ENCODE results near the gene KLF4. TPM values are rescaled to one million over a fixed set of nuclear protein-coding genes. Genes with fewer than 3 reads are reported as not detected.

The KLF4 gene
- total RNA-seq, 1 experiment from 2014 or later, result 5.9 TPM

GRCh38 chr9:107480386-107480789, 9.2 kb downstream of the KLF4 start:
- Mint-ChIP-seq H3K36me3 (peaks cover 2% of the 10 kb centered on the region; the same call in 1 of the 2 replicates), H3K9me3 (no peaks in the 10 kb centered on the region), H3K4me1 (peaks cover 2% of the 10 kb centered on the region; the same call in 1 of the 2 replicates), H3K27me3 (ENCODE audit: low read depth) (no peaks in the 10 kb centered on the region), H3K27ac (no peak overlapping the region), H3K4me3 (no peak overlapping the region)
- TF ChIP-seq ZNF232 (CRISPR knock-in tag; IDR thresholded peaks at IDR 0.05) (no peak), E2F1 (CRISPR knock-in tag; IDR thresholded peaks at IDR 0.05) (no peak), JUN (CRISPR knock-in tag; IDR thresholded peaks at IDR 0.05) (no peak), FOXK1 (CRISPR knock-in tag; IDR thresholded peaks at IDR 0.05) (no peak), ETV6 (CRISPR knock-in tag; IDR thresholded peaks at IDR 0.05) (no peak), CBFB (CRISPR knock-in tag; IDR thresholded peaks at IDR 0.05; ENCODE audit: low read depth) (no peak), TCF7 (CRISPR knock-in tag; IDR thresholded peaks at IDR 0.05; ENCODE audit: low read depth) (no peak)
- POLR2A ChIA-PET, result no interaction called here
- DNase-seq (ENCODE audit: low spot score), result no peak
- CTCF ChIA-PET, result interaction anchor here (1.5 kb wide), 1 partner anchor 58 kb away, joined by 3 read pairs; no protein-coding TSS in a partner anchor
- ATAC-seq, result no peak

- H3K27me3 Mint-ChIP-seq (ENCODE audit: low read depth), result no peaks in the 10 kb centered on the region
- H3K9me3 Mint-ChIP-seq, result no peaks in the 10 kb centered on the region
- ChIA-PET CTCF (interaction anchor here (0.9 to 2.1 kb wide), 2 partner anchors 9 to 54 kb away, joined by 3 to 6 read pairs; no protein-coding TSS in a partner anchor), POLR2A (no interaction called here)
- H3K4me1 Mint-ChIP-seq, result no peaks in the 10 kb centered on the region
- no peak overlapping the region for H3K4me3 Mint-ChIP-seq
- ATAC-seq, result no peak
- no peak for DNase-seq (ENCODE audit: low spot score)
- H3K36me3 Mint-ChIP-seq, result no peaks in the 10 kb centered on the region
- no peak overlapping the region for H3K27ac Mint-ChIP-seq
- TF ChIP-seq IRF2 (CRISPR knock-in tag; IDR thresholded peaks at IDR 0.05; ENCODE audit: borderline replicate concordance, low read depth) (no peak), FOXP4 (CRISPR knock-in tag; IDR thresholded peaks at IDR 0.05) (no peak), CREB1 (CRISPR knock-in tag; IDR thresholded peaks at IDR 0.05) (no peak), ZNF396 (CRISPR knock-in tag; IDR thresholded peaks at IDR 0.05; ENCODE audit: borderline replicate concordance) (no peak), FOXJ3 (CRISPR knock-in tag; IDR thresholded peaks at IDR 0.05; ENCODE audit: borderline replicate concordance) (no peak), ZNF138 (CRISPR knock-in tag; conservative IDR thresholded peaks at IDR 0.05) (no peak), ZNF423 (CRISPR knock-in tag; IDR thresholded peaks at IDR 0.05) (no peak), ZNF425 (CRISPR knock-in tag; conservative IDR thresholded peaks at IDR 0.05) (no peak), ZNF512 (CRISPR knock-in tag; IDR thresholded peaks at IDR 0.05; ENCODE audit: borderline replicate concordance) (no peak), E2F1 (CRISPR knock-in tag; IDR thresholded peaks at IDR 0.05) (no peak), EMX1 (CRISPR knock-in tag; IDR thresholded peaks at IDR 0.05) (no peak), JUN (CRISPR knock-in tag; IDR thresholded peaks at IDR 0.05) (no peak)
- TF ChIP-seq, protein P1, sequence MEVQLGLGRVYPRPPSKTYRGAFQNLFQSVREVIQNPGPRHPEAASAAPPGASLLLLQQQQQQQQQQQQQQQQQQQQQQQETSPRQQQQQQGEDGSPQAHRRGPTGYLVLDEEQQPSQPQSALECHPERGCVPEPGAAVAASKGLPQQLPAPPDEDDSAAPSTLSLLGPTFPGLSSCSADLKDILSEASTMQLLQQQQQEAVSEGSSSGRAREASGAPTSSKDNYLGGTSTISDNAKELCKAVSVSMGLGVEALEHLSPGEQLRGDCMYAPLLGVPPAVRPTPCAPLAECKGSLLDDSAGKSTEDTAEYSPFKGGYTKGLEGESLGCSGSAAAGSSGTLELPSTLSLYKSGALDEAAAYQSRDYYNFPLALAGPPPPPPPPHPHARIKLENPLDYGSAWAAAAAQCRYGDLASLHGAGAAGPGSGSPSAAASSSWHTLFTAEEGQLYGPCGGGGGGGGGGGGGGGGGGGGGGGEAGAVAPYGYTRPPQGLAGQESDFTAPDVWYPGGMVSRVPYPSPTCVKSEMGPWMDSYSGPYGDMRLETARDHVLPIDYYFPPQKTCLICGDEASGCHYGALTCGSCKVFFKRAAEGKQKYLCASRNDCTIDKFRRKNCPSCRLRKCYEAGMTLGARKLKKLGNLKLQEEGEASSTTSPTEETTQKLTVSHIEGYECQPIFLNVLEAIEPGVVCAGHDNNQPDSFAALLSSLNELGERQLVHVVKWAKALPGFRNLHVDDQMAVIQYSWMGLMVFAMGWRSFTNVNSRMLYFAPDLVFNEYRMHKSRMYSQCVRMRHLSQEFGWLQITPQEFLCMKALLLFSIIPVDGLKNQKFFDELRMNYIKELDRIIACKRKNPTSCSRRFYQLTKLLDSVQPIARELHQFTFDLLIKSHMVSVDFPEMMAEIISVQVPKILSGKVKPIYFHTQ (CRISPR knock-in tag; IDR thresholded peaks at IDR 0.05), result no peak
- TF ChIP-seq, protein P2, sequence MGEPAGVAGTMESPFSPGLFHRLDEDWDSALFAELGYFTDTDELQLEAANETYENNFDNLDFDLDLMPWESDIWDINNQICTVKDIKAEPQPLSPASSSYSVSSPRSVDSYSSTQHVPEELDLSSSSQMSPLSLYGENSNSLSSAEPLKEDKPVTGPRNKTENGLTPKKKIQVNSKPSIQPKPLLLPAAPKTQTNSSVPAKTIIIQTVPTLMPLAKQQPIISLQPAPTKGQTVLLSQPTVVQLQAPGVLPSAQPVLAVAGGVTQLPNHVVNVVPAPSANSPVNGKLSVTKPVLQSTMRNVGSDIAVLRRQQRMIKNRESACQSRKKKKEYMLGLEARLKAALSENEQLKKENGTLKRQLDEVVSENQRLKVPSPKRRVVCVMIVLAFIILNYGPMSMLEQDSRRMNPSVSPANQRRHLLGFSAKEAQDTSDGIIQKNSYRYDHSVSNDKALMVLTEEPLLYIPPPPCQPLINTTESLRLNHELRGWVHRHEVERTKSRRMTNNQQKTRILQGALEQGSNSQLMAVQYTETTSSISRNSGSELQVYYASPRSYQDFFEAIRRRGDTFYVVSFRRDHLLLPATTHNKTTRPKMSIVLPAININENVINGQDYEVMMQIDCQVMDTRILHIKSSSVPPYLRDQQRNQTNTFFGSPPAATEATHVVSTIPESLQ (CRISPR knock-in tag; IDR thresholded peaks at IDR 0.05), result no peak
- TF ChIP-seq, protein P3, sequence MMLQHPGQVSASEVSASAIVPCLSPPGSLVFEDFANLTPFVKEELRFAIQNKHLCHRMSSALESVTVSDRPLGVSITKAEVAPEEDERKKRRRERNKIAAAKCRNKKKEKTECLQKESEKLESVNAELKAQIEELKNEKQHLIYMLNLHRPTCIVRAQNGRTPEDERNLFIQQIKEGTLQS (CRISPR knock-in tag; conservative IDR thresholded peaks at IDR 0.05), result no peak
These were observed 10.8 kb downstream of the KLF4 start for GRCh38 chr9:107478805-107479204.
